ENCODE data around the gene GADD45G. TPM values are rescaled to one million over a fixed set of nuclear protein-coding genes. Genes with fewer than 3 reads are reported as not detected.

Gene GADD45G
- polyA plus RNA-seq, 1 donor from 2014 or later: 161 TPM

DNA sequence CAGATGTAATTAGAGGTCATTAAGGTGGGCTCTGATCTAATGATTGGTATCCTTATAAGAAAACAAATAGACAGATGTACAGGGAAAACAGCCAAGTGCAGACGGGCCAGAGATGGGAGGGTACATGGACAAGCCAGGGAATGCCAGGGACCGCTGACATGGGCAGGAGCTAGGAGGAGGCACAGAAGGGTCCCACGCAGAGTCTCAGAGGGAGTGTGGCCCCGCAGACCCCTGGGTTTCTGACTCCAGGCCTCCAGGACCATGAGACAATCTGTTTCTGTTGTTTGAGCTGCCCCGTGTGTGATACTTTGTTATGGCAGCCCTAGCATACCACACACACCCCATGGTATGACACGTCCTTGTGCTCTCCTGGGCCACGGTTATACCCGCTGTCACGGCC is 29.1 kb downstream of the GADD45G start:
- H2AFZ ChIP-seq (ENCODE audit: low read depth, low read length): no peak overlapping the region
- H3K27me3 ChIP-seq (ENCODE audit: insufficient read depth, low read depth, low read length): no peaks in the 10 kb centered on the region
- H3K9me2 ChIP-seq (ENCODE audit: insufficient read depth, low read length): no peaks in the 10 kb centered on the region
- TF ChIP-seq EZH2 (IDR thresholded peaks at IDR 0.05; ENCODE audit: borderline replicate concordance, insufficient read depth, low read length, poor library complexity, severe bottlenecking) (no peak), SMC3 (conservative IDR thresholded peaks at IDR 0.05; ENCODE audit: poor library complexity) (no peak), MXI1 (conservative IDR thresholded peaks at IDR 0.05; ENCODE audit: poor library complexity, severe bottlenecking) (no peak), TAF1 (IDR thresholded peaks at IDR 0.05; ENCODE audit: low read depth) (no peak), RAD21 (conservative IDR thresholded peaks at IDR 0.05) (no peak), POLR2AphosphoS5 (IDR thresholded peaks at IDR 0.05) (no peak), EP300 (conservative IDR thresholded peaks at IDR 0.05; ENCODE audit: poor library complexity, severe bottlenecking) (no peak)
- TF ChIP-seq, protein P1, sequence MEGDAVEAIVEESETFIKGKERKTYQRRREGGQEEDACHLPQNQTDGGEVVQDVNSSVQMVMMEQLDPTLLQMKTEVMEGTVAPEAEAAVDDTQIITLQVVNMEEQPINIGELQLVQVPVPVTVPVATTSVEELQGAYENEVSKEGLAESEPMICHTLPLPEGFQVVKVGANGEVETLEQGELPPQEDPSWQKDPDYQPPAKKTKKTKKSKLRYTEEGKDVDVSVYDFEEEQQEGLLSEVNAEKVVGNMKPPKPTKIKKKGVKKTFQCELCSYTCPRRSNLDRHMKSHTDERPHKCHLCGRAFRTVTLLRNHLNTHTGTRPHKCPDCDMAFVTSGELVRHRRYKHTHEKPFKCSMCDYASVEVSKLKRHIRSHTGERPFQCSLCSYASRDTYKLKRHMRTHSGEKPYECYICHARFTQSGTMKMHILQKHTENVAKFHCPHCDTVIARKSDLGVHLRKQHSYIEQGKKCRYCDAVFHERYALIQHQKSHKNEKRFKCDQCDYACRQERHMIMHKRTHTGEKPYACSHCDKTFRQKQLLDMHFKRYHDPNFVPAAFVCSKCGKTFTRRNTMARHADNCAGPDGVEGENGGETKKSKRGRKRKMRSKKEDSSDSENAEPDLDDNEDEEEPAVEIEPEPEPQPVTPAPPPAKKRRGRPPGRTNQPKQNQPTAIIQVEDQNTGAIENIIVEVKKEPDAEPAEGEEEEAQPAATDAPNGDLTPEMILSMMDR (IDR thresholded peaks at IDR 0.05; ENCODE audit: poor library complexity, severe bottlenecking): no peak
- TF ChIP-seq, protein P2, sequence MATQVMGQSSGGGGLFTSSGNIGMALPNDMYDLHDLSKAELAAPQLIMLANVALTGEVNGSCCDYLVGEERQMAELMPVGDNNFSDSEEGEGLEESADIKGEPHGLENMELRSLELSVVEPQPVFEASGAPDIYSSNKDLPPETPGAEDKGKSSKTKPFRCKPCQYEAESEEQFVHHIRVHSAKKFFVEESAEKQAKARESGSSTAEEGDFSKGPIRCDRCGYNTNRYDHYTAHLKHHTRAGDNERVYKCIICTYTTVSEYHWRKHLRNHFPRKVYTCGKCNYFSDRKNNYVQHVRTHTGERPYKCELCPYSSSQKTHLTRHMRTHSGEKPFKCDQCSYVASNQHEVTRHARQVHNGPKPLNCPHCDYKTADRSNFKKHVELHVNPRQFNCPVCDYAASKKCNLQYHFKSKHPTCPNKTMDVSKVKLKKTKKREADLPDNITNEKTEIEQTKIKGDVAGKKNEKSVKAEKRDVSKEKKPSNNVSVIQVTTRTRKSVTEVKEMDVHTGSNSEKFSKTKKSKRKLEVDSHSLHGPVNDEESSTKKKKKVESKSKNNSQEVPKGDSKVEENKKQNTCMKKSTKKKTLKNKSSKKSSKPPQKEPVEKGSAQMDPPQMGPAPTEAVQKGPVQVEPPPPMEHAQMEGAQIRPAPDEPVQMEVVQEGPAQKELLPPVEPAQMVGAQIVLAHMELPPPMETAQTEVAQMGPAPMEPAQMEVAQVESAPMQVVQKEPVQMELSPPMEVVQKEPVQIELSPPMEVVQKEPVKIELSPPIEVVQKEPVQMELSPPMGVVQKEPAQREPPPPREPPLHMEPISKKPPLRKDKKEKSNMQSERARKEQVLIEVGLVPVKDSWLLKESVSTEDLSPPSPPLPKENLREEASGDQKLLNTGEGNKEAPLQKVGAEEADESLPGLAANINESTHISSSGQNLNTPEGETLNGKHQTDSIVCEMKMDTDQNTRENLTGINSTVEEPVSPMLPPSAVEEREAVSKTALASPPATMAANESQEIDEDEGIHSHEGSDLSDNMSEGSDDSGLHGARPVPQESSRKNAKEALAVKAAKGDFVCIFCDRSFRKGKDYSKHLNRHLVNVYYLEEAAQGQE (IDR thresholded peaks at IDR 0.05; ENCODE audit: borderline replicate concordance): no peak
- no peaks in the 10 kb centered on the region for H3K36me3 ChIP-seq (ENCODE audit: insufficient read depth, low read length)
- no peak overlapping the region for H3K4me3 ChIP-seq (ENCODE audit: low read length)
- no peak overlapping the region for H3K4me2 ChIP-seq (ENCODE audit: low read length)
- no peaks in the 10 kb centered on the region for H4K20me1 ChIP-seq (ENCODE audit: insufficient read depth)
- H3K27ac ChIP-seq (ENCODE audit: low read length): no peak overlapping the region
- no peaks in the 10 kb centered on the region for H3F3A ChIP-seq (ENCODE audit: insufficient read depth, low read length, poor library complexity, severe bottlenecking)
- H3K9ac ChIP-seq (ENCODE audit: low read length): no peak overlapping the region
- no peaks in the 10 kb centered on the region for H3K79me2 ChIP-seq (replicated peaks; ENCODE audit: insufficient read depth, low read length)
- H3K9me3 ChIP-seq (ENCODE audit: low read length): no peaks in the 10 kb centered on the region

DNA sequence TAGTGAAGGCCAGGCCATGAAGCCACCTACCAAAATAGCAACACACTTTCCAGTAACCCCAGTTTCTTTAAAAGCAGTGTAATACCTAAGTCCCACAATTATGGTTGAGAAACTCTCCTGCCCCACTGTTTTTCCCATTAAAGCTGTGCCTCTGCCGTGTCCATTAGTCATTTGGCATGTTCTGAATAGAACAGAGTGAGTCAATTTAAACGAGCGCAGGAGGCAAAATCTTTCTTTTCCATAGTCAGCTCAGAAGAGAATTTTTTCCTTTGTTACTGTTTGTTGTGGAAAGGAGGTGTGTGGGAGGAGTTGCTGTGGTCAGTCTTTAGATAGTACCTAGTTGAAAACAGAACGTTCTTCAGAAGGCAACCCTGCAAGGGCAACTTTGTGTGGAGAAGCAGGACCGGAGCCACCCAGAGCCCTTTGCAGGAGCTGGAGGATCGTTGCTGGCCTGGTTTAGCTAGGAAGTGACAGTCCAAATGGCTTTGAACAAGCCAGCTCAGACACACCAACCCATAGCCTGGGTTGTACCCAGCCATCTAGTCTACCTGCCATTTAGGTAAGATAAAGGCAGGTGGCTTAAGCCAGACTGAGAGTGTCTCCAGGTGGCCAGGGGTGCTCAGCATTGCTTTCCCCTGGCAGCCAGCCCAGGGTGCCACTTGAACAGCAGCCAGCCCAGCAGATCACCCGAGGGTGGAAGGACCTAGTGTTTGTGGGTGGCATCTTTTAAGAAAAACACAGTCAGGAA is 30.4 kb downstream of the GADD45G start:
- H4K20me1 ChIP-seq (ENCODE audit: insufficient read depth): no peaks in the 10 kb centered on the region
- H3F3A ChIP-seq (ENCODE audit: insufficient read depth, low read length, poor library complexity, severe bottlenecking): no peaks in the 10 kb centered on the region
- H3K9me2 ChIP-seq (ENCODE audit: insufficient read depth, low read length): no peaks in the 10 kb centered on the region
- no peak for TF ChIP-seq RAD21 (conservative IDR thresholded peaks at IDR 0.05)
- no peak for TF ChIP-seq MXI1 (conservative IDR thresholded peaks at IDR 0.05; ENCODE audit: poor library complexity, severe bottlenecking)
- TF ChIP-seq, protein P2 (IDR thresholded peaks at IDR 0.05; ENCODE audit: borderline replicate concordance): no peak
- TF ChIP-seq POLR2AphosphoS5 (IDR thresholded peaks at IDR 0.05): no peak
- TF ChIP-seq SMC3 (conservative IDR thresholded peaks at IDR 0.05; ENCODE audit: poor library complexity): no peak
- no peak for TF ChIP-seq EZH2 (IDR thresholded peaks at IDR 0.05; ENCODE audit: borderline replicate concordance, insufficient read depth, low read length, poor library complexity, severe bottlenecking)
- TF ChIP-seq TAF1 (IDR thresholded peaks at IDR 0.05; ENCODE audit: low read depth): no peak
- TF ChIP-seq EP300 (conservative IDR thresholded peaks at IDR 0.05; ENCODE audit: poor library complexity, severe bottlenecking): no peak
- no peak overlapping the region for H3K9ac ChIP-seq (ENCODE audit: low read length)
- H3K36me3 ChIP-seq (ENCODE audit: insufficient read depth, low read length): no peaks in the 10 kb centered on the region
- no peaks in the 10 kb centered on the region for H3K79me2 ChIP-seq (replicated peaks; ENCODE audit: insufficient read depth, low read length)
- no peak overlapping the region for H3K27ac ChIP-seq (ENCODE audit: low read length)
- H3K9me3 ChIP-seq (ENCODE audit: low read length): no peaks in the 10 kb centered on the region
- no peak overlapping the region for H2AFZ ChIP-seq (ENCODE audit: low read depth, low read length)
- H3K27me3 ChIP-seq (ENCODE audit: insufficient read depth, low read depth, low read length): no peaks in the 10 kb centered on the region
- no peak overlapping the region for H3K4me2 ChIP-seq (ENCODE audit: low read length)
- H3K4me3 ChIP-seq (ENCODE audit: low read length): no peak overlapping the region
